Epidermal melanocyte (primary cell): ENCODE measurements around the gene FOXP2.

Experiments used
- DNase-seq: peaks from one replicate; pipeline ENCODE4 v3.0.0; 2011; ENCODE audit warnings: low spot score; ENCODE audit not compliant: insufficient read length

The FOXP2 gene

DNA sequence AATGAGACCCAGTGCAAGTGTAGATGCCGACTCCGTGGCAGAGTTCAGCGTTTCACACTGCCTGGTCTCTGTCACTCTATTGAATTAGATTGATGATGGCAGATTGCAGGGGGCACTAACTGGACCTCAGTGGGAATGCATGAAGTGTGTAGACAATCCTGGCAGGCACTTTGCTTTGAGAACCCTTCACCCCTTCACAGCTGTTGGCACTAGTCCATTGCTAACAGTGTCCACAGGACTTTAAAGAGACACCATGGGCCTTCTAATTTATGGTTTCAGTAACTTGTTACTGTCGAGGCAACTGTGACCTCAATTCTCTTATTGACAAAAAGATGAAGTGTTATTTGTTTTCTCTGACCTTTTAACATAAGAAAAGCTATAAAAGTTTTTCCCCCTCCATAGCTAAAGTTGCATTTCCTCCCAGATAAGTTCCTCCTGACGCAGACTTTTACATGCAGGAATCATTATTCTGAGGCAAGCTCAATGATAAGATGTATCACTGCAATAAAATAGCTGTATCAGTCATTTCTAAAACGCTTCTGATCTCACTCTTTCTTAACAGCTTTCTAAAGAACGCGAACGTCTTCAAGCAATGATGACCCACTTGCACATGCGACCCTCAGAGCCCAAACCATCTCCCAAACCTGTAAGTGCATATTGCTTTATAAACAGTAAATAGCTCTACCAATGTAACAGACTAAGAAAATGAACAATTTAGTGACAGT is 238.9 kb downstream of the FOXP2 start:
- no peak for DNase-seq

DNA sequence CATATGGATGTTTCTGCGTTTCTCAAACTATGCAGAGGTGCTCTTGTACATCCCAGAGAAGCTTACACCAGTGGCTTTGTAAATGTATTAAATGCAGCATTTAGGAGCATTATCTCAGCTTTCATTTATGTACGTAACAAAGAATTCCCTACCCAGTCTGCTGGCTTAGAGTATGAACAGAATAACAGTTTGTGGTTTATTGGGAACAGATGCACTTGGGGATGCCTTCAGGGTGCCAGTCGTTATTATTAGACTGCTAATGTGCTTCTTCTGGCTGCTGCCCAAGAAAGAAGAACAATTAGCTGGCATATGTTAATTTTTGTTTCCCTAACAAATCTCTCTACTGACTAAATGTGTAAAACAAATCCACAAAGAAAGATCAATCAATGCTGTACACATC is 241.9 kb downstream of the FOXP2 start:
- no peak for DNase-seq

DNA sequence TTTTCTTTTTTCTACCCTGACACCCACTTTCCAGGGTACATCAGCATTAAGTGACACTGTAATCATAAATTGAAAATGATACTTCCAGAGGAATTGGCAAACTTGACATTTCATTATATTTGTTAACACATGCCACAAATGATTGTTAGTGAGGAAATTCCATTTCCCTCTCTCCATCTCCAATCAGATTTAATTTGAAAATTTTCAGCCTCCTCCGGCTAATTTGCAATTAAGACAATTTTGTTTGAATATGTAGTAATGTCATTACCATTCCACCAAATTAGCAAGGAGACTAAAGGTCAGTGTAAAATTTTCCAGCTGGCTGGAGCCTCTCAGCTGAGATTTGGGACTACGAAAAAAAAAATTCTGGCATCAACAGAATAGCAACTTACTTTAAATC is 242.7 kb downstream of the FOXP2 start:
- DNase-seq = no peak

DNA sequence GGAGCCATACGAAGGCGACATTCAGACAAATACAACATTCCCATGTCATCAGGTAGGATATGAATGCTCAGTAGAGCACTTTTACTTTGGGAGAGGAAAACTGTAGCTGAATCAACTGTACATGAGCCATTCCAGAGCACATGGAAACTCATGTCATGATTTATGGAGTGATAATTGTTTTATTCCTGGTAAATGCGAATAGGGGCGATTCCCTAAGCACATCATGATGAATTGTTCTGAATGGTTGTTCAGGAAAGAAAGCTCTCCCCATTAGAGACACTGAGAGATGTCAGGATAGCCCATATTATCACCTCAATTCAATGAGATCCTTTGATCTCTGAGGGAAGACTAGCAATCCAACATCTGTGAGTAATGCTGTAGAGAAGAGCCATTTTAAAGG is 243.6 kb downstream of the FOXP2 start:
- DNase-seq = no peak

DNA sequence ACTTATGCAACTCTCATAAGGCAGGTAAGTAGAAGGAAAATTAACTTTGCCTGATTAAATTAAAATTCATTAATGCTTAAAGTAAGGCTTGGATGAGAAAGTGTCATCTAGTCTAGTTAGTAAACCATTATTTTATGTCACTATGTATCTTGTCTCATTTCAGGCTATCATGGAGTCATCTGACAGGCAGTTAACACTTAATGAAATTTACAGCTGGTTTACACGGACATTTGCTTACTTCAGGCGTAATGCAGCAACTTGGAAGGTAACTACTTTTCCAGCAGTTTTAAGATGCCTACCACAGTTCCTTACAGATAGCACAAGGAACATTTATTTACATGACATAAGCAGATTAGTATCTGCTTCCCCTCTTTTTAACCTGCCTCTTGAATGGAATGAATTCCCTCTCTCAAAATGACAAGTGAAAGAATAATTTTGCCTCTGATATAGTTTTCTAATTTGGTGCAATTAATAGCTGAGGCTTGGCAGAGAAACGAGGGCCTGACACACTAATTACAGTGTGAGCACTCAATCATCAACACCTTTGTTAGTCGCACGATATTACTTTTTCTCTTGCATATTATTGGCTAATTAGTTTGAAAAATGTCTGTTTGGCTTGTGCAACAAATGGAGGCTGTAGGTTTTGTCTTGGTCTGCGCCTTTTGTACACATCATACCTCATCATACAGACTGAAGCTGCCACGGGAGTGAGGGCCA is 245.0 kb downstream of the FOXP2 start:
- DNase-seq = no peak

DNA sequence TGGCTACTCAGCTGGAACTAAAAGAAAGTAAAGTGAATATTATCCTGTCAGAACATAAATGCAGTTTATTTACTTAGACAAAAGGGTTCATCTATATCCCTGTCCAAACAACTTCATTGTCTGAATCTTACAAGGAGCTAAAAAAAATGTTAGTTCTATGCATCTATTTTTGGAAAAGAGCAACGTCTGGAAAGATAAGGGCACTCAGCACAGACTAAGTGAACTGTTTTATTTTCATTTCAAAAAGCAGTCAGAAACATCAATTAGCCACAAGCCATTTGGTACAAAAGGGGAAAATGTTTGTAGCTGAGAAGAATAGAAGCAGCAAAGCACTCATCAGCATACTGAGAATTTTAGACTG is 245.5 kb downstream of the FOXP2 start:
- no peak for DNase-seq

DNA sequence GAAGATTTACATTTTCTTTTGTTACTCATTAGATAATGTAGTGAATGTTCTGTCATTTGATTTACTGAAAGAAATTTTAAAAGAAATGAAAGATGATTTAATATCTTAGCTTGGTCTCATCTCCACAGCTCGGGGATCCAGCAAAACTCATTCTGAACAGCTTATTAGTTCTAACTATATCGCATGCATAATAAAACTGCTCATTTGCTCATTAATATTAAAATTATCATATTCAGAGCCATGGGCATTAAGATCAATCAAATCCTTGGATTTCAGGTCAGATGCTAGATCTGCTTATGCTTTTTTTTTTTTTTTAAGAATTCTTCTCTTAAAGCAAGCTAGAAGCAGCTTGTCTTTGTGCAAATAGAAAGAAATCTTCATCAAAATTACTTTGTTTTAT is 246.1 kb downstream of the FOXP2 start:
- no peak for DNase-seq

DNA sequence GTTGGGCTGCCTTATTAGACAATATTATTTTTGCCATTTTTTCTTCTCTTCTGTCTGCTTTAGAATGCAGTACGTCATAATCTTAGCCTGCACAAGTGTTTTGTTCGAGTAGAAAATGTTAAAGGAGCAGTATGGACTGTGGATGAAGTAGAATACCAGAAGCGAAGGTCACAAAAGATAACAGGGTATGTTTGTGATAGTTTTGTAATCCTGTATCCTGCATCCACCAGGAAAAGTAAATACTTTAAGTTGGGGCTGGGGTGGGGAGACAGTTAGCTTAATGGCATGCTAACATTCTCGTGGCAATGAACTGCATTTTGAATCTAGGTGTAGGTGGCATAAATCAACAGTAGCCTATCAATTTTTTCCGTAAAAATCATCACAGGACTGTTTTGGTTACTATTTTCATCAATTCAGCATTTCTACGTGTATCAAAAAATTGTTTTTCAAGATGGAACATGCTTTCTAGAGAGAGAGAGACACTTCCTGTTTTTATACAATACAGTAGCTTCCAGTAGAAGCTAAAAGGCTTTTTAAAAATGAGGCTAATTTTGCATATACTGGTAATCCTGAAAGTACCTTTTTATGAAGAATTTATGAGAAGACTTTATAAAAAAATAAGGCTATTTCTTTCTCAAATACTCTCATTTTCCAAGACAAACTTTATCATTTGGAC is 247.5 kb downstream of the FOXP2 start:
- DNase-seq = no peak

DNA sequence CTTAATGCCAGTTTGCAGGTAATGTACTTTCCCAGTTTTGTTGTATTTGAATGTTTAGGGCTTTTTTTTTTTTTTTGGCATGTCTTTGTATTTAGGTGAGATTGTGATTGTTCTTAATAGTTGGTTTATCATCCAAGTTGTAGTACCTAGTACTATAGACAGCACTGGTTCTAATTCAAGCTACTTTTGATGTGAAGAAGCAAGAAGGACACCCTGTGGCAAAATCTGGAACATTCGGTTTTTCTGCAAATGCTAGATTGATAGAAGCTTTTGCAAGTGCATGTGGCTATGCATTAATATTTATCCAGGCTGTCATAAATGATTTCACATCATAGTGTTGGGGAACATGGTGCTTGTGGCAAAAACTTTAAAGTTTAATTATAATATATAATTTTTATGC is 248.9 kb downstream of the FOXP2 start:
- no peak for DNase-seq

DNA sequence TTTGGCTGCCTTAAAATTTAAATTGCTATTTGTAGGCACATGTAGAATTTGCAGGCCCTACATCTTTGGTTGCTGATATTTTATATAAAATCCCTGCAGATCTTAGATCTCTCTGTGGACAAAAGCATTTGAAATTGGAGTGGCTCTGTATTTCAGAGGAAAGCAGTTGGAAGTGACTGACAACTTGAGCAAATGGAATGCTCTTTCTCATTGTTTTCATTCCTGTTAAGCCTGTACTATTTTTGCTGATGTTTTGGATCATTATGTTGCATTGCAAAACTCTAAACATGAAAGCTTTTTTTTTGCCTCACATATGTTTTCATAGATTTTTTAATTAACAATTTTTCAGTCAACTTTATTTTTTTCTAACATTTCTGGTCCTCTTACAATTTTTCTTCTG is 256.1 kb downstream of the FOXP2 start:
- DNase-seq = no peak

DNA sequence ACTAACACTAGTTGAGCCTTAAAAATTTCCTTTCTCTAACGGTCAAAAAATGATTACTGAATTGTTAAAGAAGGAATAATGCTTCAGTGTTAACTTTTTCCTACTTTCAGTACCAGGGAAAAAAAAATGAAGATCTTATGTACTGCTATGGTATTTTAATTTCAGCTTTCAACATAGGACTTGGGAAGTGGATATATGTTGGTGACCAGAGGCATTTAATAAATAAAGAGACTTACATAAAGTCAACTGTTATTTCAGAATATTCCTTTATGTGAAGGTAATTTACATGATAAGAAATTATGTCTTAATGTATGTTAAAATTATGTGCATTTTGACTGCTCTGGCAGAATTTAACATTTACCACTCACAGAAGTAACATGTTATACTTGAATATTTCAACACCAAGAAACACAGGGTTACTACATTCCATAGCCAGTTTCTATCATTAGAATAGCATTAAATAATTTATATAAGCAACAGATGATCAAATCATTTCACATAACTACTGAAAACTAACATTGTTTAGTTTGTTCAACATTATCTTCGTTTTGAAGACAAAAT is 257.0 kb downstream of the FOXP2 start:
- no peak for DNase-seq

DNA sequence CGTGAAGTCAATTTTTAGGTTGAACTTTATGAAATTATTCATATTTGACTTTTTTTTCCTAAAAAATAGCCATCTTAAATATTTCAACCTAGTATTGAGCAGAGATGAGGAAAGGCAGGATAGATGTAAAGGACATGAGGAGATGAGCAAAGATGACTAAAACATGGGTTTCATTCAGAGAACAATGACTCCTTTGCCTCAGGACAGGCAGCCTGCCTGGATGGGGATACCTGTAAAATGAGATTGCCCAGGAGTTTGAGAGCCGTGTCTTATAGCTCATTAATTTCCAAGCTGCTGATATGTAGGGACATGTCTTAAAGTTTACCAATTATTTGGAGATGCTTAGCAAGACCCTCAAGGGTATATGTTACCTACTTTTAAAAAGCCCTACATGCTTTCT is 263.5 kb downstream of the FOXP2 start:
- no peak for DNase-seq

DNA sequence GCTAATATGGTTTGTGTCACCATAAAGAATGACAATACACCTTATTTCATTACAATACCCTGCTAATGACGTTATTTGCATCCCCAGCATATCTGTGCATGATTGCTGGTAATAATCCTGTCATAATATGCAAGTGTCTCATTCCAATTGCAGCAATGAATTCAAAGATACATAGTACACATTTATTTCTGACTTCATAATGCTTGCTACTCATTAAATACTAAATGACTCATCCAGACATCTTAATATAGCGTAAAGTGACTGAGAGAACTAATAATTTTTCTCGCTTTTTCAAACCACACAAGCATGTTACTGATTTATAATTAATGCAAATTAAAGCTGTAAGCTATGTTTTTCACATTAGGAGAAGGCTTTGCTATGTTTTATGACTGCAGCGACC is 272.6 kb downstream of the FOXP2 start:
- no peak for DNase-seq

DNA sequence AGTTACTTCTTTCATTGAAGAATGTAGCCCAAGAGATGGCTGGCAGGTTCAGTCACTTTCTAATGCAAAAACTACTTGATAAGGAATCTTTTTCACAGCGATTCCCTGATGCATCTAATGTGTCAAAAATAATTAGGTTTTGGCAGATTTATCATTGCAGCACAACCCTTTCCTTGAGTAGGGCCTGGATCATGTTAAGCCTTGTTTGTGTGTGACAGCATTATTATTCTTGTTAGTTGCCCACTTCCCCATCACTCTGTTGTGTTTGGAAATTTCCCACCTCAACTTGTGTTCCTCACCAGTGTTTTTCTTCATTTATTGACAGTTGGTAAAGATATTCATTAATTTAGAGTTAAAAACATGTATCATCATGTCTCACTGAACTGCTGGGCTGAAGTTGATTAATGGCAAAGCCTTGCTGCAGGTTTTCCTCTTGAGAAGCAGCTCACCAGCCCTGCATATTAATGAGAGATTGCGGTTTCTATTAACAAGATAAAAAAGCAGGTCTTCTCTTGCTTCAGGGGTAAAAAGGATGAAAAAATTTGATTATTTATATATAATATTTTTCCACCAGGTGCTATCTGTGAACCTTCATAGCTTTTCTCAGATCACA is 273.9 kb downstream of the FOXP2 start:
- DNase-seq = no peak

DNA sequence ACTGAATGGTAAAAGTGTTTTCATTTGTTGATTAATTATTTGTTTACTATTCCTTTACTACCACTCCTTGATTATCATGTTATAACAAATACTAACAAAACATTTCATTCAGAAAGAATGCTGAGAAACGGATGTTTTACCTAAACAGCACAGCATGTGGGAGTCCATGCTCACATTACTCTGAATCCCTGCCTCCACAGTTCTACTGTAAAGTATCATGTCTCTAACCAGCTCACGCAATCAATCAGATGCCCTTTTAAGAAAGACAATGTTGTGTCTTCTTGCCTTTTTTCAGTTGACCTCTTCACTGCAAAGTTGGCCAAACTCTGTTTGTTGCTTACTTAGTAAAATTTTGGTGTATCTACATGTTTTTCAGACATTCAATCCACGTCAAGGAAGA is 274.8 kb downstream of the FOXP2 start:
- DNase-seq = no peak

DNA sequence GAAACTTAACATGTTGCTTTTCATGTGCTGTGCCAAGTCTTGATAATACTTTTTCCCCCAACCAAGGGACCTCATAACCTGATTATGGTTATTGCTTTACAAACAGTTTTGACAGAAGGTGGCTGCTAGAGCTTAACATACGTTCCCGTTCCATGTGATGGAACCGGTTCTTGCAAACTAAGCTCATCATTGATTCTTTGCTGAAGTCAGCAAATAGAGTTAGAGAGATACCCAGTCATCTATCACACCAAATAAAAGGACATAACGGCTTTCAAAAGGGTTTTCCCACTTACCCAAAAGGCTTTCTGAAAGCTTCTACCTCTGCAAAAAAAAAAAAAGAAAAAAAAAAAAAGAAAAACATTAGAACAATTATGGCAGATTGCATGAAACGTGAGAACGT is 277.0 kb downstream of the FOXP2 start:
- DNase-seq = no peak

DNA sequence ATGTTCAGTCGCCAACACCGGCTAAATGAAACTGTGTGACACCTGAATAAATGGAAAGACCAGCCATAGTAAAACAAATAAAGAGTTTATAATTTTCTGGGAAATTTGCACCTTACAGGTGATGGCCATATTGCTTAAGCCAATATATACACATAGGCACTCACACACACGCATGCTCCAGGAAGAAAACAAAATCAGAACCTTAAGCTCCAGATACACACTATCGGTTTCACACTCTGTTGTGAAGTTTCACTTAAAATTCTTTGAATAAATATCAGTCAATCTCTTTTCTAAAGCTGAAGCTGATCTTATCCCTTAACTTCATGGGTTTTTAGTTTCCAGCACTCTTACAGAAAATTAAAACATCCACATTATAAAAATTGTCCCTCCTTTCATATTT is 280.6 kb downstream of the FOXP2 start:
- DNase-seq = no peak

DNA sequence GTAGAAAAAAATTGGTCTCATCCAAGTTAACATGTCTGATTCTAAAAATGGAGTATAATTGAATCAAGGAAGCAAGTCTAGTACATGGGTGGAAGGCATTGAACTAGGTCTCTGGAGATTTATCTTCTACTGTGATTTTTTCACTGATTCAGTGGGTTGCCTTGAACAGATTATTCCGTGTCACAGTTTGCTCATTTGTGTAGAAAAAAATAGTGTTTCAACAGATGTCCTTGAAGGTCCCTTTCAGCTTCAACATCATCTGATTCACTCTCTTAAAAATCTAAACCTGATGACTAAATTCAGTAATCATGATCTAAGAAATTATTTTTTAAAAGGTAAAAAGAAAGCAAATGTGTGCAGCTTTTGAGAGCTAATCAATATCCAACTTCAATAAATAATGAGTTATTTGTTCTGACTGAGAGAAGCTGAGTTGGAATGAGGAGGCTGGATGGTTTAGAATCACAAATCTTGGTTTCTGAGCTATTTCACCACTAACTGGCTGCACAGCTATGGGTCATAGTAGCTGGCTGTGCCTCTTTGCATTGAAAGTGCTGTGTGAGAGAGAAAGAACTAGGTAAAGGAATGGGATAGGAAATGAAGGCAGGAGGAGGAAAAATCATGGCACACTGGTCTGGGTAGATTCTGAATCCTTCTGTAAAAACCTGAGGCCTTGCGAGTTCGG is 285.8 kb downstream of the FOXP2 start:
- no peak for DNase-seq

DNA sequence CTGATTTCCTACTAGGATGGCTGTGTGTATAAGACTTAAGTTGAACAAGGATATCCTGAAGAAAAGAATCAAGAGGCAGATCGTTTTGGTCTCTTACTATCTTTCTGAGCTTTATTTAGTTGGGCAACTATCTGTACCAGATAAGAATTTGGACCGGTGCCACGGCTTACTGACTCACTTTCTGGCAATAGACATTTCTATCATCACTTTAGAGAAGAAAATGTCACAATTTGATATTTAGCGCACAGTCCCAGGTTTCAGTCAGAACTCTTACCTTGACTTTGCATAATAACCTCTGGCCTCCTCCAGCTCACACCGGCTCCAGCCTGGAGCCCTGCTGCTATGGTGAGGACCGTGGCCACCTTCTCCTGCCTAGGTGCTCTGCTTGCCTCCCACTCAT is 289.1 kb downstream of the FOXP2 start:
- no peak for DNase-seq

DNA sequence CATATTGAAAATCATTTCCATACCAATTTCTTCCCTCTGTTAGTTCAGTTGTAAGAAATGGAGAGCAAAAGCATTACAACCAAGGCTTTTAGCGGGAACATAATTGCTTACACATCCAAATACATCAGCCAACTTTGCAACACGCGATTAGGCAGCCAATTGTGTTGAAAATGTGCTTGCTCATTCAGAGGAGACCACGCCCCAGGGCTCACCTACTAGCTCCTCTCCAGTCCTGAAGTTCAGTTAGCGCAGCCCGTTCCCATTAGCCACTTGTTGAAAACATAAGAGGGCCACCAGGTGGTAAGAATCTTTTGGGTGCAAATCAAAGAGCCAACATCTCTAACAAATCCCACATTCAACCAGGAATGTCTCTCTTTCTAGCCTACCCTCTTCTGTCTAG is 294.0 kb downstream of the FOXP2 start:
- DNase-seq = no peak

DNA sequence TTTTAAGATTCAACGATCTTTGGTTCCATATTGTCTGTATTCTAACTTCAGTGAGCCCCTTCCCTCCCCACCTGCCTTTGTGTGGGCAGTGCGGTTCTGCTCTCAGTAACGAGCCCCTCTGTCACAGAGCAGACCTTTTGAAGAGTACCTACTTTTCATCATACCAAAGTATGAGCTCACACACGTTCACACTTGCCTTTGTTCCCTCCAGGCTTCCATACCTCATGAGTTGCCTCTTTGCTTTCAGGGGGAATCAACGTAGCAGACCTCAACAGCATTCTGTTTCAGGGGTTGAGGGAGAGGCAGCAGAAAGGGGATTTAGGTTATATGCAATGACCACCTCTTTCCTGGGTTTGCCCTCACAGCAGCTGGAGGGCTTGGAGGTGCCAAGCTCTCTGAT is 295.9 kb downstream of the FOXP2 start:
- DNase-seq = no peak

DNA sequence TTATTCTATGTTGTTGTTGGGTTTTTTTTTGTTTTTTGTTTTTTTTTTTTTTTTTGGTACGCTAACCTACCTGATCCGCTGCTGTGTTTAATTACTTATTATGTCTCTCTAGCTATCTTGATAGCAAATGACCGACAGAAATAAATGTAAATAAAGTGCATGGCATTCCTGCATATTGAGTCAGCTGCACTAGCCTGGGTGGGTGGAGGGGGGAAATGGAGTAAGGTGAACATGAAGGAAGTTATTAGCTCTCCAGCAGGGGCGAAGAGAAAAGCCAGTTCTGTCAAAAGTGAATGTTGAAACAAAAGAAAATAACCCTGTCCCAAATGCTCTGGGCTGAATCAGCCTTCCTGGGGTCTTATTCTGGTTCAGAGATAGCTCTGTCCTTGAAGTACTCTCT is 296.6 kb downstream of the FOXP2 start:
- DNase-seq = no peak
